GM19238 (cell line): ENCODE results near the gene LMCD1.

Experiments used
- DNase-seq: peaks from one replicate; pipeline ENCODE4 v3.0.0; 2011; ENCODE audit warnings: low spot score; ENCODE audit not compliant: insufficient read length

Gene LMCD1, protein sequence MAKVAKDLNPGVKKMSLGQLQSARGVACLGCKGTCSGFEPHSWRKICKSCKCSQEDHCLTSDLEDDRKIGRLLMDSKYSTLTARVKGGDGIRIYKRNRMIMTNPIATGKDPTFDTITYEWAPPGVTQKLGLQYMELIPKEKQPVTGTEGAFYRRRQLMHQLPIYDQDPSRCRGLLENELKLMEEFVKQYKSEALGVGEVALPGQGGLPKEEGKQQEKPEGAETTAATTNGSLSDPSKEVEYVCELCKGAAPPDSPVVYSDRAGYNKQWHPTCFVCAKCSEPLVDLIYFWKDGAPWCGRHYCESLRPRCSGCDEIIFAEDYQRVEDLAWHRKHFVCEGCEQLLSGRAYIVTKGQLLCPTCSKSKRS

GRCh38 chr3:8501371-8502131 is at the start of gene LMCD1:
LMCD1 (plus strand) TSS chr3:8501823; CDS start chr3:8501939, 116 bp downstream.
- peak; percentile 44 for DNase-seq

DNA sequence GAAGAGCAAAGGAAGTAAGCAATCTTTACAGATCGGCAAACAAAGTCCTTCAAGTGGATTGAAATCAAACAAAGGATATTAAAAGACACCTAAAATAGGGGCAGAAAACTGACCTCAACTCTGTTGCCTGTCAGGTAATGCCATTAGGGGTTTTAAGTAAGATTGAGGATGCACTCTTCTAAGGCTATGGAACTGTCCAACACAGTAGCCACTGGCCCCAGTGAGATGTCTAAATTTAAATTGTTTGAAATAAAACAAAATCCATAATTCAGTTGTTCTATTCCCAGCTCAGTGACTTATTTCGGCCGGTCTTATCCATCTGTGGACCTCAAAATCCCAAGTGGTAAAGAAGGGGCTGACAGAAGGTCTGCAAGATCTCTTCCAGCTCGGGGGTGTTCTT is 49.5 kb upstream of the LMCD1 start:
- DNase-seq: no peak

DNA sequence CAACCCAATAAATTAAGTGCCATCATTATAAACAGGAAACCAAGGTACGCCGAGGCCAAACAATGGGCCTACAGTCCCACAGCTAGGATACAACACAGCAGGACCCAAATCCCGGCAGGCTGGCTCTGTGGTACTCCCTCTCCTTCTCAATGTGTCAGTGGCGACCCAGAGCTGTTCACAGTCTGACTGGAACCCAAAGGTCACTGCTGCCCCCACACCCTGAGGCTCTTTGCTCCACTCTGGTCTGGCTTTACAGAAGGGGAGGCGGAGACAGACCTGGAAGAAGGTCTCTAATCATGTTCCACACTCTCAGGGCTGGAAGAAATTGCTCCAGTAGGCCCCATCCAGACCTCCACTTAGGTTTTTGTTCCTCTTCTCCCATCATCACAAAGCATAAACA is 48.5 kb upstream of the LMCD1 start:
- no peak for DNase-seq

DNA sequence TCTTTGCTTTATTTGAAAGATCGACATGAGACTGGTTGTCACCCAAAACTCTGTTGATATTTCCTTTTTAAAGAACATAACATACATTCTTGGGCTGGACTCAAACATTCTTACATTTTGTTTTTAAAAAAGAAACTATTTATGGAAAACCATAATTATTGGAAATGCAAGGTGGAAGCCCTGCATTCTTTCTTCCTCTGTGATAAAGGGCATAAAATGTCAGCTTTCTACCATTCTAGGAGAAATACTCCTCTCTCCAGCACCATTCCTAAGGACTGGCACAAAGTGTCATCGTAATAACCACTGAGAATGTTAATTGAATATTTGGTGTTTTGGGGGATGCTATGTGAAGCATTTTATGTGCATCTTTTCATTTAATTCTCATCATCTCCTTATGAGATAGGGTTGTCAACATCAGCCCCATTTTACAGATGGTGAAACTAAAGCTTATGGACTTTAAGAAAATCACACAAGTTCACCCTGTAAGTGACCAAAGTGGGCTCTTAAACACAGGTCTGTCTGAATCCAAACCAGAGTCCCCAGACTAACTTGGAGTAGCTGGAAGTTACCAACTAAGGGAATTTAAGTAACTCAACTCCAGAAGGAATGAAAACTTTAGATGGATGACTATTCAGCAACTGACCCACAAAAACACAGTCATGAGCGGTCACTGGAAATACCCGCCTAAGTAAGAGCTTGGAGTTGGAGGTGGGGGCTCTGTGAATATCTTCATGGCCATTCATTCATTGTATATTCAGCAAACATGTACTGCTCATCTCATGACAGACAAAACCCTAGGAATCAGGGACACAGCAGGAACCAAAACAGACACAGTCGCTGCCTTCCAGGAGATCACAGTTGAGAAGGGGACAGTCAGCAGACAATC is 45.9 kb upstream of the LMCD1 start:
- DNase-seq: no peak

DNA sequence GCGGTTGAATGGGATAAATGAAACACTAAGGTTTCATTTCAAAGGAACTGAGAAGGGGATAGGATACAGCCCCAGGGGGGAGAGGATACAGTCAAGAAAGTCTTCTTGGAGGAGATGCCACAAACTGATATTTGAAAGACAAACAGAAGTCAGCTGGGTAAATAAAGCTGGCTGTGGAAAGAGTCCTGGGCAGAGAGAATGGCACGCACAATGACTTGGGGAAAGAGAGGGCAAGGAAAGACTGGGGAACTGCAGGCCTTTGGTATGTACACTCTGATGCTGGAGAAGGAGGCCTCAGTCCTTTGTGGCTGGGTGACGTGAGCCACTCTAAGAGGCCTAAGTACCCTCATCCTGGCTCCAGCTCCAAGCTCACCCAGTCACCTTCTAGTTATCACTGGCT is 45.2 kb upstream of the LMCD1 start:
- no peak for DNase-seq

DNA sequence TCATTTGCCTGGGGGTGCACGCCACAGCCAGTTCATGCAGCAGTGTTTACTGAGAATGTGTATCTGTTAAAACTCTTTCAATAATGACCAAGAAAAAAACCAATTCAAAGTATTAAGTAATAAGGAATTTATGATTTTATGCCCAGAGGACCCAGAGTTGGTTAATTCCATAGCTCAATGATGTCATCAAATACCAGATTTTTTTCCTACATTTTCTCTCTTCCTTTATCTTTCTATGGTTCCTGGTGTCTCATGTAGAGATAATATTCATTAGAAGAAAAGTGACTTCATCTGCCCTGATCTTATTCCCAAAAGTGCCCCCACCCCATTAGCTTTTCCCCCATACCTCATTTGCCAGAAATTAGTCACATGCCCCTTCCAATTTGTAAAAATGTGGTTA is 44.6 kb upstream of the LMCD1 start:
- no peak for DNase-seq

- no peak for DNase-seq
Observed at GRCh38 chr3:8458238-8458661, 43.4 kb upstream of the LMCD1 start.

DNA sequence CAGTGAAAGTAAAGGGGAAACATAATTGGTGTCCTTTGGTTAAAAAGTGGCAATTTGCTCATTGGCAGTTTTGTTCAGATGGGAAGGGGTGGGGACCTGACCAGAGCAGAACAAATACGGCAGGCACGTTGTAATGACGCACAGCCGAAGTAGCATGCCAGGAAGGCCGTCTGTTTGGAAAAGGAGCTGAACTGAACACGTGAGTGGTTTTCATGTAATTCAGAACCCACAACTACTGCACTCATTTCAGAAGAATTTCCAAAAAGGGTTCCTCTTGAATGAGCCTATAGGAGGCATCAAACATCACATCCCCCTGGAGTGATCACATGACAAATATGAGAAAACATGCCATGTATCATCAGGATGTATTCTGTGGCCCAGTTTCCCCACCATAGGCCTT is 42.9 kb upstream of the LMCD1 start:
- no peak for DNase-seq

- DNase-seq: no peak
Observed at GRCh38 chr3:8460050-8460708, 41.4 kb upstream of the LMCD1 start.

DNA sequence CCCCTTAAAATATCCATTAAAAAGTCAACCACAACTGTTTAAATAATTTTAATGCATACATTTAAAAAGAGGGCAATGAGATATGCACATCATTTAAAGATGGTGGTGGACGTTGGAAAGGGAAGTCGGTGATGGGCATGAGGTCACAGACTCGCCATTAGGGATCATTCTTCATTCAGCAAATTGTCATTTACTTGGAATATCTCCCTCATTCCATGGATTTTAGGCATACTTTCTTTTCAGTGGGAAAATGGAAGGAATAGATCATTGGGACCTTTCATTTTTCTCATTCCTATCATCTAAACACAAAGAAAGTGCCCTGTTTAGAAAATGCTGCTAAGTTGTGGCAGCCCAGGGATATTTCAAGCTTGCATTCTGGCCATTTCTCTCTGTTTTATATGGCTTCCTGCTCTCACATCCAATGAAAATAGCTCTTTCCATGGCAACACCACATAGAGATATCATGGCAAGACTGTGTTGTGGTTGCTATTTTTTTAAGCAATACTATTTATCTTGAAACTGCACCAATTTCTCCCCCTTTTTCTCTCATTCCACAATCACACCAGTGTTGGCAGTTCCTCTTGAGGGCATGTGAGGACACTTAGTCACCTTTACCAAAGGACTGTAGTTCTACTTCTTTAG is 40.7 kb upstream of the LMCD1 start:
- no peak for DNase-seq

DNA sequence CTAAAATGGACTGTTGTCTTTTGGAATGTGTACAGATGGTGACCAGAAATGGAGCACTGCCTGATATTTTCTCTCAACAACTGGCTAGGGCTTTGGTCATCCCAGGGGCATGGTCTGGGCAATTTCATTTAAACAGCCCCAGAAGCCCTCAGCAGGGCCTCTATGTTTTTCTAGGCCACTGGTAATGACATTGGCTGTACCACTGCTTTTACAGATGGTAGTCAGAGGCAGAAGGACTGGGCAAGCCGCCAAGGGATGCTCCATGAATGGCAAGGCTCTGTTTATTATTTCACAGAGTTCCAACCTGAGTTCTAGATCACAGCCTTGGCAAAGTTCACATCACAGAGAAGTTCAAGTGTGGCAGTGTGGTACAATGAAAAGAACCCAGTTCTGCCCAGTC is 37.0 kb upstream of the LMCD1 start:
- no peak for DNase-seq

- no peak for DNase-seq
Observed at GRCh38 chr3:8466526-8466925, 35.1 kb upstream of the LMCD1 start.

DNA sequence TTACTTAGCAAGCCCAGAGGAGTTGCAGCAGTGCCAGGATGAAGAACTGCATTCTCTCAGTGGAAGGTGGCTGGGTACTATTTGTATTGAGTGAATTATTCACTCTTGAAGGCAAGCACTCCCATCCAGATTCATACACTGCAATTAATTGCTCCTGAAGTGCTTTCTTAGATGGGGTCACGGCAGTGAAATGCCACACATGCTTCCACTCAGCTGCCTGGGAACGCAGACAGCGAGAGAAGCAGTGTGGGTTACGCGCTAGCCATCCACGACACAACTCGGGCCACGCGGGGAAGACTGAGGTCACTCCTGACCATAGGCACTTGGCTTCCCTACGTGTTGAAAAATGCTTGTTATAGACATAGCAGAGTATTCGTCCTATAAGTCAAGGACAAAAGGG is 30.8 kb upstream of the LMCD1 start:
- DNase-seq: no peak

GRCh38 chr3:8472549-8472948 is 29.1 kb upstream of the LMCD1 start:
- DNase-seq: no peak

DNA sequence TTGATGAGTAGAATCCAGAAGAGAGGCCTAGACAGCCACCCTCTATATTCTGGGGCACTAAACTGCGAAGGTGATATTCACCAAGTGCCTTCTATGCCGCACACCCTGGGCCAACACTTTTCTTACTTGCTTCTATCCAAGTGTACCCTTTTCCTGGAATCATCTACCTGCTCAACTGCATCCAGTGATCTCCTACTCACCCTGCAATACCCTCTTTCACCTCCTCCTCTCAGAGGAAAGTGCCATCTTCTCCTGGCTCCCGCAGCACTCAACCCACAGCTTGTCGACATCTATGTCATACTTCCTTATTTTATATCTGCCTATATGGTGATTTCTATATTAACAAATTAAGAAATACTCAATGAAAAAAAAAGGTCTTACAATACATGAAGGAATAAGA is 28.6 kb upstream of the LMCD1 start:
- DNase-seq: no peak

GRCh38 chr3:8473990-8474389 is 27.6 kb upstream of the LMCD1 start:
- no peak for DNase-seq

- no peak for DNase-seq
Observed at GRCh38 chr3:8474991-8475390, 26.6 kb upstream of the LMCD1 start.

DNA sequence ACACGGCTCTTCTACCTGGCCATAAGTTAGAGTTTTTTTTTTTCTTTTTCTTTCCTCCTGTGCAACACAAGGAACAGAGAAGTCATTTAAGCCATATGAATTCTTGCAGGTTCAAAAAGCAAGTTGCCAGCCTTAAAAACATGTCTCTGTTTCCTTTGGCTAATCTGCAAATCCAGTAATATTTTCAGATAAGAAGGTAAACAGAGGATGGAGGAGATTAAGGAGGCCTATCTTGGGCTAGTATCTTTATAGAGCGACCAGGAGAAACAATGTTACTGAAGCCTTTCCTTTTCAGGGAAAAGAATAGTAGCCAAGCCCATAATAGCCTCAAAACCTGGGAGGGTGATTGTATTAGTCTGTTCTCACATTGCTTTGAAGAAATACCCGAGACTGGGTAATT is 20.9 kb upstream of the LMCD1 start:
- no peak for DNase-seq

DNA sequence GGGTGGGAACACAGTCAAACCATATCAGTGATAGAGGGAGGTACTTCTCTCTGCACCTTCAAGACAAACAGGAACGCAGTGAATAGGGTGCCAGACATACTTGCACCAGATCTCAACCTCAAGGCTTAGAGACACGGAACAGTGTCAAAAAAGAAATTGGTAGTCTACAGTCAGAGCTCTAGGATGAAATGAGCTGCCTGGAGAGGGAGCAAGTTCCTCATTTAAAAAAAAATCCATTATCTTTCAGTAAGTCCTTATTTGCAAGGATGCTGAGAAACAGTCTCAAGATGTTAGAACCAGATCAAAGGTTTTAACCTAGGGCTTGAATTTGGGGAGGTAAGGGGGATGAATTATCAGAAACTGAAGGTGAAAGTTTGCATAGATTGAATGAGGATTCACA is 20.2 kb upstream of the LMCD1 start:
- no peak for DNase-seq

- no peak for DNase-seq
Observed at GRCh38 chr3:8482263-8482662, 19.4 kb upstream of the LMCD1 start.
